Suppressor macrophage (primary cell): Measurements from ENCODE around the gene ZNF432.

ENCODE experiments used
- DNase-seq, 4 experiments: peaks; one replicate each; pipeline ENCODE4 v3.0.0-alpha.2; 2020 to 2022

ZNF432 gene

DNA sequence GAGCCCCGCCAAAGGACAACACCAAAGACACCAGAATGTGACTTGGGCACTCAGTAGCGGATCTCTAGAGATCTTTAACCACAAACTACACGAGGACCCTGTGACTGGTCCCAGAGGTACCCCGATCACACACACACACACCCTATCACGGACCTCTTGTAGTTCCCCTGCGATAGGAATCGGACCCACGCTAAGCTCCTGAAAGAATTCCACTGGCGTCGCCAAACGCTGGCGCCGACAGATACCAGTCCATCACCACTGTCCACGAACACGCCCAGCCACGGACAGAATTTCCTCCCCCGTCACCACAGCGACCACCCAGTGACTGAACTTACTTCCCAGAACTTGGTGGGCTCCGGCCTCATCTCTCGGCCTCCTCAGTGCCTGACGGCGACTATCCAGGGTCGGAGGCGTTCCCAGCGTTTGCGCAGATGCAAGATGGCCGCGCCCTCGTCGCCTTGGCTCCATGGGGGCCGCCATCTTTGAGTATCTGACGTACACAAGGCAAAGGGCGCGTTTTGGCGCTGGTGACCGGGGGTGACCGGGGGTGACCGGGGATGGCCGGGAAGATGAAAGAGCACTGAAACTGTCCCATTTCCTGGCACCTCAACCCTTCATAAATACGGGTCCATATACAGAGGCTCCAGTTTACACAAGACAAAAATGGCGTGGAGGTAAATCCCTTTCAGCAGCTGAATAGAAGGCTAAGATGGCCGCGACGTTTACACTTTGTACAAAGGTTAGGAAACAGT lies 40.7 kb downstream of the ZNF432 start, which contains the start of gene ZNF615:
TSS of gene ZNF615 (minus strand) at position 406 of the 752 bp plus-strand sequence. CDS start 4,500 bp downstream, outside the sequence.
- peak; percentile 90 to 97 (median 93) for DNase-seq

- DNase-seq, result peak in 1 of 4 experiments; percentile 6
Observed at GRCh38 chr19:52007451-52007805, 41.2 kb downstream of the ZNF432 start.

- DNase-seq, result no peak
Observed at GRCh38 chr19:51994048-51994644, 54.5 kb downstream of the ZNF432 start.

DNA sequence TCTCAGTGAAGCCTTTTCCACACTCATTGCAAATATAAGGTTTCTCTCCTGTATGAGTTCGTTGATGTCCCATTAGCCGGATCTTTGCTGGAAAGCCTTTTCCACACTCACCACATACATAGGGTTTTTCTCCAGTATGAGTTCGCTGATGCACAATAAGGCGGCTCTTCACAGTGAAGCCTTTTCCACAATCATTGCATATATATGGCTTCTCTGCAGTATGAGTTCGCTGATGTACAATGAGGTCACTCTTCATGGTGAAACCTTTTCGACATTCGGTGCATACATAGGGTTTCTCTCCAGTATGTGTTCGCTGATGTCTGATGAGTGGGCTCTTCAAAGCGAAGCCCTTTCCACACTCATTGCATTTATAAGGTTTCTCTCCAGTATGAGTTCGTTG lies 55.2 kb downstream of the ZNF432 start:
- DNase-seq, result no peak

- DNase-seq, result peak; percentile 95 to 98 (median 96)
Observed at GRCh38 chr19:51986309-51987291, 62.0 kb downstream of the ZNF432 start, which contains the start of gene ZNF350. TSS of gene ZNF350 (minus strand) at chr19:51986840. CDS start at chr19:51974360, 12,480 bp downstream.

DNA sequence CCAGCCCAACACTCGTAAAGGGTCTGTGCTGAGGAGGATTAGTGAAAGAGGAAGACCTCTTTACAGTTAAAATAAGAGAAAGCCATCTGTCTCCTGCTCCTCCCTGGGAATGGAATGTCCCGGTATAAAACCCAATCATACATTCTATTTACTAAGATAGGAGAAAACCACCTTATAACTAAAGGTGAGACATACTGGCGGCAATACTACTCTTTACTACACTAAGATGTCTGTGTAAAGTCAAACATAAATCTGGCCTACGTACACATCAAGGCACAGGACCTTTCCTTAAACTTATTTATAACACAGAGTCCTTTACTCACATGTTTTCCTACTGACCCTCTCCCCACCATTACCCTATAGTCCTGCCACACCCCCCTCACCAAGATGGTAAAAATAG lies 65.3 kb downstream of the ZNF432 start:
- DNase-seq, result no peak
